NCI-H1694 (cell line): ENCODE measurements around the gene ETS1.

Source experiments
- DNase-seq: peaks from one replicate; lab custom pipeline; 2025; lab: John Stamatoyannopoulos, UW

Gene ETS1

GRCh38 chr11:128480066-128480465, 107.3 kb downstream of the ETS1 start:
- no peak for DNase-seq

- no peak for DNase-seq
Observed at GRCh38 chr11:128479144-128479543, 108.2 kb downstream of the ETS1 start.

- no peak for DNase-seq
Observed at GRCh38 chr11:128478305-128478704, 109.1 kb downstream of the ETS1 start.

- no peak for DNase-seq
Observed at GRCh38 chr11:128477811-128478210, 109.5 kb downstream of the ETS1 start.

- DNase-seq: no peak
Observed at GRCh38 chr11:128477278-128477677, 110.1 kb downstream of the ETS1 start.

- DNase-seq: no peak
Observed at GRCh38 chr11:128476729-128477128, 110.6 kb downstream of the ETS1 start.

- DNase-seq: no peak
Observed at GRCh38 chr11:128476049-128476448, 111.3 kb downstream of the ETS1 start.

GRCh38 chr11:128474036-128474874, 113.1 kb downstream of the ETS1 start:
- DNase-seq: no peak

GRCh38 chr11:128473636-128474035, 113.7 kb downstream of the ETS1 start:
- DNase-seq: no peak

- DNase-seq: no peak
Observed at GRCh38 chr11:128472128-128473089, 114.9 kb downstream of the ETS1 start.

GRCh38 chr11:128471138-128471661, 116.2 kb downstream of the ETS1 start:
- DNase-seq: no peak

- no peak for DNase-seq
Observed at GRCh38 chr11:128470081-128470480, 117.3 kb downstream of the ETS1 start.

GRCh38 chr11:128469220-128469619, 118.1 kb downstream of the ETS1 start:
- no peak for DNase-seq

GRCh38 chr11:128468111-128468510, 119.2 kb downstream of the ETS1 start:
- DNase-seq: no peak

- DNase-seq: no peak
Observed at GRCh38 chr11:128467610-128468041, 119.7 kb downstream of the ETS1 start.

- no peak for DNase-seq
Observed at GRCh38 chr11:128467041-128467440, 120.3 kb downstream of the ETS1 start.

- no peak for DNase-seq
Observed at GRCh38 chr11:128465946-128466705, 121.2 kb downstream of the ETS1 start.

- DNase-seq: no peak
Observed at GRCh38 chr11:128465531-128465930, 121.8 kb downstream of the ETS1 start.

- DNase-seq: no peak
Observed at GRCh38 chr11:128464878-128465450, 122.4 kb downstream of the ETS1 start.

- DNase-seq: no peak
Observed at GRCh38 chr11:128463979-128464378, 123.4 kb downstream of the ETS1 start.

- no peak for DNase-seq
Observed at GRCh38 chr11:128463371-128463829, 124.0 kb downstream of the ETS1 start.
